DMS 273 (cell line): ENCODE data around the gene ZC3H8.

Source experiments
- DNase-seq: peaks from one replicate; lab custom pipeline; 2025; ENCODE audit not compliant: unreplicated experiment; lab: John Stamatoyannopoulos, UW

ZC3H8 gene

GRCh38 chr2:112166806-112167499 lies 87.9 kb downstream of the ZC3H8 start:
- DNase-seq, result no peak

- no peak for DNase-seq
Measured at GRCh38 chr2:112165296-112165695, 89.5 kb downstream of the ZC3H8 start.

GRCh38 chr2:112164876-112165275 lies 90.0 kb downstream of the ZC3H8 start:
- no peak for DNase-seq

- DNase-seq, result no peak
Measured at GRCh38 chr2:112163541-112163981, 91.3 kb downstream of the ZC3H8 start.

- no peak for DNase-seq
Measured at GRCh38 chr2:112162956-112163355, 91.9 kb downstream of the ZC3H8 start.

- DNase-seq, result no peak
Measured at GRCh38 chr2:112162341-112162740, 92.5 kb downstream of the ZC3H8 start.
